Fibroblast of lung (primary cell): ENCODE results near the gene TTBK2. TPM values are rescaled to one million over a fixed set of nuclear protein-coding genes. Genes with fewer than 3 reads are reported as not detected.

ENCODE experiments used
- DNase-seq, 2 donors: peaks; one replicate each; pipeline versions ENCODE4 v3.0.0 to v3.0.0-alpha.2; 2010; ENCODE audit warnings: low read depth in 2 of 2
- H2AFZ ChIP-seq: 2 replicates; pipeline ENCODE4 v1.5.1; 2012; ENCODE audit warnings: low read length, control low read depth, inconsistent platforms
- H3K27ac ChIP-seq: 2 replicates; pipeline ENCODE4 v1.5.1; 2011; ENCODE audit warnings: low read length, control low read depth; ENCODE audit not compliant: insufficient read depth
- H3K27me3 ChIP-seq: 2 replicates; pipeline ENCODE4 v1.5.1; 2011; ENCODE audit warnings: mild to moderate bottlenecking, low read length; ENCODE audit not compliant: control insufficient read depth, insufficient read depth
- H3K36me3 ChIP-seq: 2 replicates; pipeline ENCODE4 v1.5.1; 2011; ENCODE audit warnings: low read length; ENCODE audit not compliant: control insufficient read depth, insufficient read depth
- H3K4me1 ChIP-seq: 2 replicates; pipeline ENCODE4 v1.5.1; 2011; ENCODE audit warnings: low read length; ENCODE audit not compliant: control insufficient read depth, insufficient read depth; ENCODE audit errors: extremely low read depth
- H3K4me2 ChIP-seq: 2 replicates; pipeline ENCODE4 v1.5.1; 2011; ENCODE audit warnings: low read length, control low read depth; ENCODE audit not compliant: insufficient read depth; ENCODE audit errors: extremely low read depth
- H3K4me3 ChIP-seq, 4 experiments: fragments of 200-600 bp in 1 of 4; sonication (generic) in 1 of 4; replicated peaks in 1 of 4; 2 replicates each; pipeline ENCODE4 v1.5.1; 2011 to 2016; ENCODE audit warnings: low read length in 4 of 4, low read depth in 3 of 4, mild to moderate bottlenecking in 3 of 4, control low read depth in 2 of 4, inconsistent platforms in 1 of 4, mixed read lengths in 1 of 4; ENCODE audit not compliant: insufficient read depth in 1 of 4; ENCODE audit errors: control extremely low read depth in 1 of 4
- H3K79me2 ChIP-seq: 2 replicates; pipeline ENCODE4 v1.5.1; 2012; ENCODE audit warnings: mild to moderate bottlenecking, low read length, inconsistent platforms; ENCODE audit not compliant: control insufficient read depth, insufficient read depth
- H3K9ac ChIP-seq: 2 replicates; pipeline ENCODE4 v1.5.1; 2011; ENCODE audit warnings: mild to moderate bottlenecking, low read length, control low read depth; ENCODE audit not compliant: insufficient read depth
- H3K9me3 ChIP-seq: 2 replicates; pipeline ENCODE4 v1.5.1; 2012; ENCODE audit warnings: low read depth, low read length; ENCODE audit not compliant: control insufficient read depth, insufficient read depth
- H4K20me1 ChIP-seq: 2 replicates; pipeline ENCODE4 v1.5.1; 2011; ENCODE audit warnings: low read length; ENCODE audit not compliant: control insufficient read depth, insufficient read depth; ENCODE audit errors: extremely low read depth
- EZH2 ChIP-seq: IDR thresholded peaks from 2 replicates; pipeline ENCODE4 v1.5.1; 2012; ENCODE audit warnings: low read length, control low read depth, mild to moderate bottlenecking; ENCODE audit errors: missing control alignments
- polyA plus RNA-seq, 2 donors: library from polyadenylated mRNA; depleted of rRNA in 1 of 2; stranded (reverse) in 1 of 2; unstranded in 1 of 2; fragments of >200 nt; gene quantifications; 2 replicates each; pipeline ENCODE4 v1.2.1, GENCODE V29; 2011 to 2012; ENCODE audit warnings: missing spikeins in 1 of 2
- total RNA-seq: library from RNA; depleted of rRNA; stranded (reverse); fragments of >200 nt; gene quantifications from 2 replicates; pipeline ENCODE4 v1.2.1, GENCODE V29; 2014
- TF ChIP-seq, protein P1 (sequence below), 2 donors: IDR thresholded peaks in 1 of 2; conservative IDR thresholded peaks in 1 of 2; 1 replicate in 1 of 2; 2 replicates in 1 of 2; pipeline ENCODE4 v1.5.1; 2011 to 2012; ENCODE audit warnings: low read length in 2 of 2, control low read depth in 1 of 2, inconsistent platforms in 1 of 2, low read depth in 1 of 2, mild to moderate bottlenecking in 1 of 2

TTBK2 gene
- total and polyA plus RNA-seq, 2 donors (not counting 1 experiment from before 2014, with no cell fraction given) = 5.6 to 16.2 TPM

DNA sequence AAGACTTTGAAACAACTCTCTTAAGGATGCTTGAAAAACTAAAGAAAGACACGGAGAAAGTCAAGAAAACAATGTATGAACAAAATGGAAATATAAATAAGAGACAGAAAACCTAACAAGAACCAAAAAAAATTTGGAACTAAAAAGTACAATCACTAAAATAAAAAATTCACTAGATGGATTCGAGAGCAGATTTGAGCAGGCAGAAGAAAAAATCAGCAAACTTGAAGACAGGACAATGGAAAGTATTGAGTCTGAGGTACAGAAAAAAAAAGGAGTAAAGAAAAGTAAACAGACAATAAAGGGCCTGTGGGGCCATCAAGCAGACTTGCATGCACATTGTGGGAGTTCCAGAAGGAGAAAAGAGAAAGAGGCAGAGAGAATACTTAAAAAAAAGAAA is 170.3 kb downstream of the TTBK2 start:
- no peak overlapping the region for H3K27ac ChIP-seq
- H3K27me3 ChIP-seq = no peaks in the 10 kb centered on the region
- H3K4me2 ChIP-seq = no peak overlapping the region
- H3K79me2 ChIP-seq = no peaks in the 10 kb centered on the region
- no peak for DNase-seq
- H3K9me3 ChIP-seq = no peaks in the 10 kb centered on the region
- no peaks in the 10 kb centered on the region for H3K4me1 ChIP-seq
- no peaks in the 10 kb centered on the region for H3K36me3 ChIP-seq
- no peaks in the 10 kb centered on the region for H4K20me1 ChIP-seq
- H2AFZ ChIP-seq = no peak overlapping the region
- H3K4me3 ChIP-seq = no peak overlapping the region
- no peak overlapping the region for H3K9ac ChIP-seq
- TF ChIP-seq, protein P1, sequence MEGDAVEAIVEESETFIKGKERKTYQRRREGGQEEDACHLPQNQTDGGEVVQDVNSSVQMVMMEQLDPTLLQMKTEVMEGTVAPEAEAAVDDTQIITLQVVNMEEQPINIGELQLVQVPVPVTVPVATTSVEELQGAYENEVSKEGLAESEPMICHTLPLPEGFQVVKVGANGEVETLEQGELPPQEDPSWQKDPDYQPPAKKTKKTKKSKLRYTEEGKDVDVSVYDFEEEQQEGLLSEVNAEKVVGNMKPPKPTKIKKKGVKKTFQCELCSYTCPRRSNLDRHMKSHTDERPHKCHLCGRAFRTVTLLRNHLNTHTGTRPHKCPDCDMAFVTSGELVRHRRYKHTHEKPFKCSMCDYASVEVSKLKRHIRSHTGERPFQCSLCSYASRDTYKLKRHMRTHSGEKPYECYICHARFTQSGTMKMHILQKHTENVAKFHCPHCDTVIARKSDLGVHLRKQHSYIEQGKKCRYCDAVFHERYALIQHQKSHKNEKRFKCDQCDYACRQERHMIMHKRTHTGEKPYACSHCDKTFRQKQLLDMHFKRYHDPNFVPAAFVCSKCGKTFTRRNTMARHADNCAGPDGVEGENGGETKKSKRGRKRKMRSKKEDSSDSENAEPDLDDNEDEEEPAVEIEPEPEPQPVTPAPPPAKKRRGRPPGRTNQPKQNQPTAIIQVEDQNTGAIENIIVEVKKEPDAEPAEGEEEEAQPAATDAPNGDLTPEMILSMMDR (conservative IDR thresholded peaks at IDR 0.05 in 1 of 2, IDR thresholded peaks at IDR 0.05 in 1 of 2; ENCODE audit: low read depth in 1 of 2, low read length in 2 of 2) = no peak
- no peak for TF ChIP-seq EZH2

DNA sequence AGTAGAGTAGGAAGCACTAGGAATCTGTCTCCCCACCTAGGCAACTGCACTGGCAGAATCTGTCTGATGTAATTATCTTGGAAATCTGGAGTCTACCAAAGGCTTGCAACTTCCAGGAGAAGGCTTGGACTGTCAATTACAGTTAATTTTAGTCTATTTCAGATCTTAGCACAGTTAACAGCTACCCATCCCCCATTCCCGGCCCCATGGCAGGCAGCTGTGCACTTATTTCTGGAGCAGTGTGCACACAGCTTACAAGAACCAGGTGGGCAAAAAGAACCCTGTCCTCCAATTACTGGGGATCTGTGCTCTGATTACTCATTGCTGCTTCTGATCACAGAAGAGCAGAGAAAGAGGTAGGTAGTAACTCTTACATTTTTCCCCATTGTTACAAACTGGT is 171.3 kb downstream of the TTBK2 start:
- Histone ChIP-seq H3K4me3 (no peak overlapping the region), H2AFZ (no peak overlapping the region), H3K9ac (no peak overlapping the region), H3K4me1 (no peaks in the 10 kb centered on the region), H3K79me2 (no peaks in the 10 kb centered on the region), H3K27ac (no peak overlapping the region), H3K4me2 (no peak overlapping the region), H4K20me1 (no peaks in the 10 kb centered on the region), H3K9me3 (no peaks in the 10 kb centered on the region), H3K27me3 (no peaks in the 10 kb centered on the region), H3K36me3 (no peaks in the 10 kb centered on the region)
- DNase-seq = no peak
- TF ChIP-seq, protein P1 (conservative IDR thresholded peaks at IDR 0.05 in 1 of 2, IDR thresholded peaks at IDR 0.05 in 1 of 2; ENCODE audit: low read depth in 1 of 2, low read length in 2 of 2) = no peak
- TF ChIP-seq EZH2 = no peak

DNA sequence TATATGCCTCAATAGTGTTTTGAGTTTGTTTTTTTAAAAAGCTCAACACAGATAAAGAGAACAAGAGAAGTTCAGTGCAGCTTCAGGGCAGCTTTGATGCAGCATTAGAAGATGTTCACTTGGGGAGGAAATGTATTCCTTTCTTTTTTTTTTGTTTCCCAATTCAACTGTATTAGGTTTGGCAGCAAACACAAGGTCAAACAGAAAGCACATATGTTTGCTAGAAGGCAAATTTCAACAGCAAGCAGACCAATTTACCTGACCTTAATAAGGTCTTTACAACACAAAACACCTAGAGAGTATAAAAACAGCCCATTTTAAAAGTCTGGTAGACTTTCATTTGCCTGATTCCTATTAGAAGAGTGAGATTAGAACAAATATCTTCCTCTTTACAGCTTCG is 176.4 kb downstream of the TTBK2 start:
- Histone ChIP-seq H4K20me1 (no peaks in the 10 kb centered on the region), H3K4me1 (no peaks in the 10 kb centered on the region), H3K79me2 (no peaks in the 10 kb centered on the region), H2AFZ (no peak overlapping the region), H3K4me2 (no peak overlapping the region), H3K36me3 (no peaks in the 10 kb centered on the region), H3K9me3 (no peaks in the 10 kb centered on the region), H3K27me3 (no peaks in the 10 kb centered on the region), H3K27ac (no peak overlapping the region), H3K4me3 (no peak overlapping the region), H3K9ac (no peak overlapping the region)
- TF ChIP-seq, protein P1 (conservative IDR thresholded peaks at IDR 0.05 in 1 of 2, IDR thresholded peaks at IDR 0.05 in 1 of 2; ENCODE audit: low read depth in 1 of 2, low read length in 2 of 2) = no peak
- no peak for TF ChIP-seq EZH2
- no peak for DNase-seq
